ENCODE data around the gene ERI3. TPM values are rescaled to one million over a fixed set of nuclear protein-coding genes. Genes with fewer than 3 reads are reported as not detected.

Gene ERI3
- total and polyA plus RNA-seq, 2 of the 4 experiments (the other 2 are of a cell fraction) = 56.6 to 70.9 TPM

- 100% methylated on average over 4 of the region's 4 CpGs; no CpG with 5 or more reads in 1 of the 2 experiments for WGBS, 2 experiments (ENCODE audit: extremely low coverage in 2 of 2, insufficient read length in 1 of 2)
Observed at GRCh38 chr1:44254392-44254910, 100.6 kb downstream of the ERI3 start.

More at GRCh38 chr1:44254392-44254910, 100.6 kb downstream of the ERI3 start:
- Histone ChIP-seq H2AK9ac (replicated peaks; ENCODE audit: low read depth, low read length, poor library complexity) (no peak overlapping the region), H2BK20ac (ENCODE audit: low read depth, low read length) (no peak overlapping the region), H2BK5ac (ENCODE audit: low read depth, low read length, poor library complexity, severe bottlenecking) (no peak overlapping the region), H3K9me3 (ENCODE audit: control insufficient read depth, insufficient read depth, low read length) (no peaks in the 10 kb centered on the region), H2BK120ac (ENCODE audit: low read depth, low read length) (no peak overlapping the region), H2BK15ac (ENCODE audit: low read depth, low read length) (no peak overlapping the region), H2AFZ (replicated peaks; ENCODE audit: low read length, poor library complexity) (no peak overlapping the region), H3K14ac (replicated peaks; ENCODE audit: low read depth, low read length) (no peak overlapping the region), H3K79me1 (ENCODE audit: low read depth in 1 of 2, low read length in 2 of 2) (no peaks in the 10 kb centered on the region), H3K4me1 (ENCODE audit: control insufficient read depth, insufficient read depth, low read length) (no peaks in the 10 kb centered on the region), H3K23ac (ENCODE audit: low read depth, low read length) (no peak overlapping the region), H3K4me2 (ENCODE audit: low read depth, low read length) (no peak overlapping the region), H3K27me3 (ENCODE audit: control insufficient read depth, insufficient read depth, low read length) (no peaks in the 10 kb centered on the region), H3K36me3 (ENCODE audit: control insufficient read depth, insufficient read depth, low read length) (peaks cover 7% of the 10 kb centered on the region), H3K4me3 (ENCODE audit: insufficient read depth, low read depth, low read length) (no peak overlapping the region), H3K27ac (ENCODE audit: insufficient read depth, low read length) (no peak overlapping the region), H3K9ac (ENCODE audit: low read depth, low read length) (no peak overlapping the region), H4K8ac (ENCODE audit: low read depth in 2 of 2, low read length in 2 of 2) (no peak overlapping the region), H3K9me1 (ENCODE audit: insufficient read depth, low read length) (0 out of 2 replicates have a peak, but pooled peaks cover 5% of the 10 kb centered on the region), H3K56ac (ENCODE audit: extremely low read depth, insufficient read depth, low read length) (no peak overlapping the region), H2AK5ac (ENCODE audit: low read depth, low read length) (no peak overlapping the region), H4K20me1 (ENCODE audit: insufficient read depth, low read length) (no peaks in the 10 kb centered on the region; the same call in none of the 2 replicates), H3K4ac (ENCODE audit: low read depth, low read length) (no peak overlapping the region), H4K5ac (ENCODE audit: low read depth, low read length) (no peak overlapping the region), H4K91ac (ENCODE audit: insufficient read depth, low read depth, low read length) (no peak overlapping the region), H3K18ac (ENCODE audit: low read depth, low read length) (no peak overlapping the region)
- in situ Hi-C loops (cut with MboI; ENCODE audit: low sequenced_read_pairs) = no loop called here
- ChIA-PET CTCF (interaction anchor here (0.5 to 1.5 kb wide), 2 partner anchors 14 to 118 kb away, joined by 3 read pairs; no protein-coding TSS in a partner anchor), POLR2A (ENCODE audit: unreplicated experiment) (no interaction called here)
- intact Hi-C loops (cut with micrococcal nuclease) = no loop called here
- no peak for ATAC-seq (ENCODE audit: low read depth)
- dilution Hi-C loops (cut with HindIII; ENCODE audit: low sequenced_read_pairs, unreplicated experiment) = no loop called here
- TF ChIP-seq MAZ (IDR thresholded peaks at IDR 0.05; ENCODE audit: borderline replicate concordance, low read depth, low read length) = no peak
- no peak for TF ChIP-seq NFE2L2 (IDR thresholded peaks at IDR 0.05; ENCODE audit: low read depth, low read length)
- no peak for TF ChIP-seq ELK1 (IDR thresholded peaks at IDR 0.05; ENCODE audit: borderline replicate concordance, low read depth, low read length)
- BruUV-seq (replicated peaks) = no TSS peak
- no peak for DNase-seq

Measured in IMR-90 (cell line).